Endodermal cell (in vitro differentiated cells): ENCODE results near the gene TCOF1. TPM values are rescaled to one million over a fixed set of nuclear protein-coding genes. Genes with fewer than 3 reads are reported as not detected.
A peak's percentile ranks its signal among the peaks of the same experiment; 100 is the strongest.

Experiments
- DNase-seq: peaks from one replicate; pipeline ENCODE4 v3.0.0-alpha.2; 2017
- H3K27ac ChIP-seq: 2 replicates; pipeline ENCODE4 v1.5.1; 2013; ENCODE audit warnings: mild to moderate bottlenecking, low read depth, low read length, moderate library complexity
- H3K27me3 ChIP-seq: 2 replicates; pipeline ENCODE4 v1.6.1; 2013; ENCODE audit warnings: mild to moderate bottlenecking, low read length, moderate library complexity; ENCODE audit not compliant: insufficient read depth, control insufficient read depth, poor library complexity, severe bottlenecking
- H3K36me3 ChIP-seq: 2 replicates; pipeline ENCODE4 v1.7.0; 2013; ENCODE audit warnings: mild to moderate bottlenecking, low read length, moderate library complexity; ENCODE audit not compliant: control insufficient read depth, insufficient read depth
- H3K4me1 ChIP-seq: one replicate; pipeline ENCODE4 v1.7.0; 2013; ENCODE audit warnings: low read length; ENCODE audit not compliant: control insufficient read depth, insufficient read depth
- H3K4me3 ChIP-seq: 2 replicates; pipeline ENCODE4 v1.5.1; 2013; ENCODE audit warnings: mild to moderate bottlenecking, low read length, moderate library complexity
- H3K9ac ChIP-seq: 2 replicates; pipeline ENCODE4 v1.6.1; 2013; ENCODE audit warnings: mild to moderate bottlenecking, low read length, moderate library complexity; ENCODE audit not compliant: poor library complexity, severe bottlenecking; ENCODE audit errors: extremely low read depth
- H3K9me3 ChIP-seq: 2 replicates; pipeline ENCODE4 v1.6.1; 2013; ENCODE audit warnings: mild to moderate bottlenecking, low read length, moderate library complexity; ENCODE audit not compliant: control insufficient read depth
- H3K27ac Mint-ChIP-seq: 2 replicates; pipeline ENCODE4 v1.8.0; 2020; ENCODE audit warnings: mixed read lengths
- H3K27me3 Mint-ChIP-seq: 2 replicates; pipeline ENCODE4 v1.8.0; 2021; ENCODE audit warnings: mild to moderate bottlenecking, mixed read lengths; ENCODE audit not compliant: insufficient read depth
- H3K36me3 Mint-ChIP-seq: 2 replicates; pipeline ENCODE4 v1.8.0; 2020; ENCODE audit warnings: low read depth, mixed read lengths
- H3K4me1 Mint-ChIP-seq: 2 replicates; pipeline ENCODE4 v1.8.0; 2020; ENCODE audit warnings: mixed read lengths
- H3K4me3 Mint-ChIP-seq: 2 replicates; pipeline ENCODE4 v1.8.0; 2020; ENCODE audit warnings: mild to moderate bottlenecking, moderate library complexity, mixed read lengths
- H3K9me3 Mint-ChIP-seq: 2 replicates; pipeline ENCODE4 v1.8.0; 2020; ENCODE audit warnings: mild to moderate bottlenecking, mixed read lengths
- WGBS, 2 experiments: methylation state at CpG; one replicate each; pipeline versions ENCODE4 v1.1.5 to v1.1.7; 2013; ENCODE audit warnings: missing lambda C conversion rate in 2 of 2, mixed read lengths in 1 of 2; ENCODE audit not compliant: insufficient coverage in 1 of 2, insufficient read length in 1 of 2; 5-methylcytosine and 5-hydroxymethylcytosine counted together
- total RNA-seq, 2 donors: library from RNA; stranded (reverse); fragmentation: NEBNext Ultra II Directional in 1 of 2; extraction: Animal tissue kit (Norgen Biotek cat#: 25700) in 1 of 2; gene quantifications; 2 replicates in 1 of 2; 3 replicates in 1 of 2; pipeline ENCODE4 v1.2.1, GENCODE V29; 2021
- TF ChIP-seq, protein P1 (sequence below): fragments of 200-600 bp; sonication (generic); conservative IDR thresholded peaks from 2 replicates; pipeline ENCODE4 v1.5.0; 2021; ENCODE audit warnings: antibody characterized with exemption, mild to moderate bottlenecking

The TCOF1 gene
- total RNA-seq, 2 donors from 2014 or later: 88.8 to 107 TPM

DNA sequence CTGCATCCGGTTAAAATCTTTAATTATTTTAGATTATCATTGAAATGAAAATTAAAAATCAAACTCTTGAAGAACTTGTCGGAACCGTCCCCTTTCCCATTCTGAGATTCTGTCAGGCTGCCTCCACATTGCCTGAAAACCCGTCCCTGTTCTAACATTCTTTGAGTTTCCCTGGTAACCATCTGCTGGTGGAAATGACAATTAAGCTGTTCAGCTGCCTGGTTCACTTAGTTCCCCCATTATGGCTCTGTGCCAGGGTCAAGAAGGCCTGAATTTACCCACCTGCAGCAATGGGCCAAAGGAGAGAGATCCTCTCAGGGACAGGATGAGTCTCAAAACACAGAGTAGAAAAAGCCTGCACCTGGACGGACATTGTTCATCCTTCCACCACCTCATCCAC lies 11.8 kb upstream of the TCOF1 start:
- TF ChIP-seq, protein P1, sequence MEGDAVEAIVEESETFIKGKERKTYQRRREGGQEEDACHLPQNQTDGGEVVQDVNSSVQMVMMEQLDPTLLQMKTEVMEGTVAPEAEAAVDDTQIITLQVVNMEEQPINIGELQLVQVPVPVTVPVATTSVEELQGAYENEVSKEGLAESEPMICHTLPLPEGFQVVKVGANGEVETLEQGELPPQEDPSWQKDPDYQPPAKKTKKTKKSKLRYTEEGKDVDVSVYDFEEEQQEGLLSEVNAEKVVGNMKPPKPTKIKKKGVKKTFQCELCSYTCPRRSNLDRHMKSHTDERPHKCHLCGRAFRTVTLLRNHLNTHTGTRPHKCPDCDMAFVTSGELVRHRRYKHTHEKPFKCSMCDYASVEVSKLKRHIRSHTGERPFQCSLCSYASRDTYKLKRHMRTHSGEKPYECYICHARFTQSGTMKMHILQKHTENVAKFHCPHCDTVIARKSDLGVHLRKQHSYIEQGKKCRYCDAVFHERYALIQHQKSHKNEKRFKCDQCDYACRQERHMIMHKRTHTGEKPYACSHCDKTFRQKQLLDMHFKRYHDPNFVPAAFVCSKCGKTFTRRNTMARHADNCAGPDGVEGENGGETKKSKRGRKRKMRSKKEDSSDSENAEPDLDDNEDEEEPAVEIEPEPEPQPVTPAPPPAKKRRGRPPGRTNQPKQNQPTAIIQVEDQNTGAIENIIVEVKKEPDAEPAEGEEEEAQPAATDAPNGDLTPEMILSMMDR: no peak
- no peaks in the 10 kb centered on the region for H3K36me3 Mint-ChIP-seq
- no peak overlapping the region for H3K27ac Mint-ChIP-seq
- Histone ChIP-seq H3K4me1 (peaks cover 6% of the 10 kb centered on the region), H3K9me3 (no peaks in the 10 kb centered on the region), H3K27ac (no peak overlapping the region), H3K36me3 (no peaks in the 10 kb centered on the region), H3K4me3 (no peak overlapping the region), H3K27me3 (no peaks in the 10 kb centered on the region), H3K9ac (no peak overlapping the region)
- H3K27me3 Mint-ChIP-seq: no peaks in the 10 kb centered on the region
- H3K9me3 Mint-ChIP-seq: no peaks in the 10 kb centered on the region
- no peak overlapping the region for H3K4me3 Mint-ChIP-seq
- 76 to 91% methylated on average over 4 to 5 of the region's 5 CpGs for WGBS, 2 experiments
- DNase-seq: no peak
- H3K4me1 Mint-ChIP-seq: peaks cover 12% of the 10 kb centered on the region

DNA sequence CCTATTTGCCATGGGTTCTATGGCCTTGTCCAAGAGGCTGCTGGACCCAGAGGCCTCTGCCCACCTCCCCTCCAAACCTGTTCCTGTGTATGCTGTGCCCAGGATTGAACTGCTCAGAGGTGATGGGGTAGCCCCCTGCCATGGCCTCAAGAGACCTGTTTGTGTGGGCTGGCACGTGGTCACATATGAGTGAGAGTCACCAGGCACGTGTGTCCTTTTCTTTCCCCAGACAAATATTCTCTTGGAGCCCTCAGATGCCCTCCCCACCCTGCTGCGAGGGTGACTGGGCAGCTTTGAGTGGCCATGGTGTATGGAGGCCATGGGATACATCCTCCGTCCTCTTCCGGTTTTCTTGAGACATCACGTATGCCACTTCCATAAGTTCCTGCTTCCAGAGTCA lies 10.9 kb upstream of the TCOF1 start:
- H3K4me3 ChIP-seq: no peak overlapping the region
- 92 to 100% methylated on average over 5 to 6 of the region's 6 CpGs for WGBS, 2 experiments
- Mint-ChIP-seq H3K9me3 (no peaks in the 10 kb centered on the region), H3K4me3 (no peak overlapping the region), H3K36me3 (no peaks in the 10 kb centered on the region), H3K4me1 (peaks cover 15% of the 10 kb centered on the region), H3K27ac (no peak overlapping the region), H3K27me3 (no peaks in the 10 kb centered on the region)
- H3K9ac ChIP-seq: no peak overlapping the region
- no peak overlapping the region for H3K27ac ChIP-seq
- H3K36me3 ChIP-seq: no peaks in the 10 kb centered on the region
- H3K4me1 ChIP-seq: peaks cover 6% of the 10 kb centered on the region
- TF ChIP-seq, protein P1: no peak
- no peak for DNase-seq
- H3K9me3 ChIP-seq: no peaks in the 10 kb centered on the region
- H3K27me3 ChIP-seq: no peaks in the 10 kb centered on the region

DNA sequence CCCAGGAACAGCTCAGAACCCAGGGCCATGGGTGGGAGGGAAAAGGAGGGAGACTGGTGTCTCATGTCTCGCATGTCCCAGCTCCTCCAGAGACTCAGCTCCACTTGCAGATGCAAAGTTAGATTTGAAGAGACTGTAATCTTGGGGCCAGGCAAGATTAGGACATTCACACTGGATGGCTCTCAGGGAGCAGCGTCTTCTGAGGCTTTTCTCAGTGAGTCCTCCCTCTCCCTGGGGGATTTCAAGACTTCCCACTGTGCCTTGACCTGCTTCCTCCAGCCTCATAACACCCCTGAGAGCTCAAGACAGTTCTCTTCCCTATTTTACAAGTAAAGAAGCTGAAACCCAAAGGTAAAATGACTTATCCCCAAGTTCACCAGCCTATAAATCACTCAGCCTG lies 10.5 kb upstream of the TCOF1 start:
- Mint-ChIP-seq H3K27ac (no peak overlapping the region), H3K4me3 (no peak overlapping the region), H3K4me1 (peaks cover 15% of the 10 kb centered on the region), H3K27me3 (no peaks in the 10 kb centered on the region), H3K36me3 (no peaks in the 10 kb centered on the region), H3K9me3 (no peaks in the 10 kb centered on the region)
- H3K27me3 ChIP-seq: no peaks in the 10 kb centered on the region
- no peak overlapping the region for H3K9ac ChIP-seq
- TF ChIP-seq, protein P1: no peak
- DNase-seq: peak; percentile 55
- no peaks in the 10 kb centered on the region for H3K36me3 ChIP-seq
- H3K4me1 ChIP-seq: peaks cover 6% of the 10 kb centered on the region
- H3K9me3 ChIP-seq: no peaks in the 10 kb centered on the region
- 79 to 91% methylated on average over 2 of the region's 2 CpGs for WGBS, 2 experiments
- H3K4me3 ChIP-seq: no peak overlapping the region
- H3K27ac ChIP-seq: peak overlapping the region; percentile 55
